H1 (cell line): ENCODE measurements around the gene CLIP3. TPM values are rescaled to one million over a fixed set of nuclear protein-coding genes. Genes with fewer than 3 reads are reported as not detected.

Experiments
- KDM1A ChIP-seq: fragments of 200-600, 300-600 bp; sonication (generic); IDR thresholded peaks from 2 replicates; pipeline ENCODE4 v1.7.1; 2016; ENCODE audit warnings: mild to moderate bottlenecking, low read length, borderline replicate concordance
- POLR2A ChIP-seq, 2 experiments: IDR thresholded peaks; 1 replicate in 1 of 2; 2 replicates in 1 of 2; pipeline ENCODE4 v1.6.1; 2011; ENCODE audit warnings: low read depth in 2 of 2, low read length in 2 of 2, mild to moderate bottlenecking in 2 of 2; ENCODE audit errors: control extremely low read depth in 1 of 2
- RBBP5 ChIP-seq: IDR thresholded peaks from 2 replicates; pipeline ENCODE4 v1.7.1; 2012; ENCODE audit warnings: low read depth, mild to moderate bottlenecking, inconsistent platforms, low read length, moderate library complexity, borderline replicate concordance
- polyA plus RNA-seq, 7 experiments: library from polyadenylated mRNA; depleted of rRNA in 3 of 7; stranded (reverse) in 5 of 7; unstranded in 2 of 7; fragments of >200 nt in 5 of 7; fragments of 200-250 nt in 2 of 7; gene quantifications; 1 replicate in 5 of 7; 2 replicates in 1 of 7; 4 replicates in 1 of 7; pipeline versions ENCODE4 v1.2.1 to v1.2.3, GENCODE V29; 2011 to 2013; ENCODE audit warnings: missing spikeins in 2 of 7, mixed read lengths in 2 of 7
- total RNA-seq: library from RNA; stranded (reverse); fragmentation: NEBNext Ultra II Directional; extraction: Animal tissue kit (Norgen Biotek cat#: 25700); gene quantifications from 2 replicates; pipeline ENCODE4 v1.2.1, GENCODE V29; 2021
- TF ChIP-seq, protein P1 (sequence below): fragments of 300-600 bp; sonication (generic); IDR thresholded peaks from 2 replicates; pipeline ENCODE4 v1.7.1; 2012; ENCODE audit warnings: low read length, moderate library complexity, mild to moderate bottlenecking, inconsistent platforms; ENCODE audit not compliant: insufficient replicate concordance

CLIP3 gene
- total and polyA plus RNA-seq, 2 of the 8 experiments (the other 6 are each of a cell fraction or from before 2014, with no cell fraction given) = 5.9 to 21.7 TPM

- TF ChIP-seq, protein P1, sequence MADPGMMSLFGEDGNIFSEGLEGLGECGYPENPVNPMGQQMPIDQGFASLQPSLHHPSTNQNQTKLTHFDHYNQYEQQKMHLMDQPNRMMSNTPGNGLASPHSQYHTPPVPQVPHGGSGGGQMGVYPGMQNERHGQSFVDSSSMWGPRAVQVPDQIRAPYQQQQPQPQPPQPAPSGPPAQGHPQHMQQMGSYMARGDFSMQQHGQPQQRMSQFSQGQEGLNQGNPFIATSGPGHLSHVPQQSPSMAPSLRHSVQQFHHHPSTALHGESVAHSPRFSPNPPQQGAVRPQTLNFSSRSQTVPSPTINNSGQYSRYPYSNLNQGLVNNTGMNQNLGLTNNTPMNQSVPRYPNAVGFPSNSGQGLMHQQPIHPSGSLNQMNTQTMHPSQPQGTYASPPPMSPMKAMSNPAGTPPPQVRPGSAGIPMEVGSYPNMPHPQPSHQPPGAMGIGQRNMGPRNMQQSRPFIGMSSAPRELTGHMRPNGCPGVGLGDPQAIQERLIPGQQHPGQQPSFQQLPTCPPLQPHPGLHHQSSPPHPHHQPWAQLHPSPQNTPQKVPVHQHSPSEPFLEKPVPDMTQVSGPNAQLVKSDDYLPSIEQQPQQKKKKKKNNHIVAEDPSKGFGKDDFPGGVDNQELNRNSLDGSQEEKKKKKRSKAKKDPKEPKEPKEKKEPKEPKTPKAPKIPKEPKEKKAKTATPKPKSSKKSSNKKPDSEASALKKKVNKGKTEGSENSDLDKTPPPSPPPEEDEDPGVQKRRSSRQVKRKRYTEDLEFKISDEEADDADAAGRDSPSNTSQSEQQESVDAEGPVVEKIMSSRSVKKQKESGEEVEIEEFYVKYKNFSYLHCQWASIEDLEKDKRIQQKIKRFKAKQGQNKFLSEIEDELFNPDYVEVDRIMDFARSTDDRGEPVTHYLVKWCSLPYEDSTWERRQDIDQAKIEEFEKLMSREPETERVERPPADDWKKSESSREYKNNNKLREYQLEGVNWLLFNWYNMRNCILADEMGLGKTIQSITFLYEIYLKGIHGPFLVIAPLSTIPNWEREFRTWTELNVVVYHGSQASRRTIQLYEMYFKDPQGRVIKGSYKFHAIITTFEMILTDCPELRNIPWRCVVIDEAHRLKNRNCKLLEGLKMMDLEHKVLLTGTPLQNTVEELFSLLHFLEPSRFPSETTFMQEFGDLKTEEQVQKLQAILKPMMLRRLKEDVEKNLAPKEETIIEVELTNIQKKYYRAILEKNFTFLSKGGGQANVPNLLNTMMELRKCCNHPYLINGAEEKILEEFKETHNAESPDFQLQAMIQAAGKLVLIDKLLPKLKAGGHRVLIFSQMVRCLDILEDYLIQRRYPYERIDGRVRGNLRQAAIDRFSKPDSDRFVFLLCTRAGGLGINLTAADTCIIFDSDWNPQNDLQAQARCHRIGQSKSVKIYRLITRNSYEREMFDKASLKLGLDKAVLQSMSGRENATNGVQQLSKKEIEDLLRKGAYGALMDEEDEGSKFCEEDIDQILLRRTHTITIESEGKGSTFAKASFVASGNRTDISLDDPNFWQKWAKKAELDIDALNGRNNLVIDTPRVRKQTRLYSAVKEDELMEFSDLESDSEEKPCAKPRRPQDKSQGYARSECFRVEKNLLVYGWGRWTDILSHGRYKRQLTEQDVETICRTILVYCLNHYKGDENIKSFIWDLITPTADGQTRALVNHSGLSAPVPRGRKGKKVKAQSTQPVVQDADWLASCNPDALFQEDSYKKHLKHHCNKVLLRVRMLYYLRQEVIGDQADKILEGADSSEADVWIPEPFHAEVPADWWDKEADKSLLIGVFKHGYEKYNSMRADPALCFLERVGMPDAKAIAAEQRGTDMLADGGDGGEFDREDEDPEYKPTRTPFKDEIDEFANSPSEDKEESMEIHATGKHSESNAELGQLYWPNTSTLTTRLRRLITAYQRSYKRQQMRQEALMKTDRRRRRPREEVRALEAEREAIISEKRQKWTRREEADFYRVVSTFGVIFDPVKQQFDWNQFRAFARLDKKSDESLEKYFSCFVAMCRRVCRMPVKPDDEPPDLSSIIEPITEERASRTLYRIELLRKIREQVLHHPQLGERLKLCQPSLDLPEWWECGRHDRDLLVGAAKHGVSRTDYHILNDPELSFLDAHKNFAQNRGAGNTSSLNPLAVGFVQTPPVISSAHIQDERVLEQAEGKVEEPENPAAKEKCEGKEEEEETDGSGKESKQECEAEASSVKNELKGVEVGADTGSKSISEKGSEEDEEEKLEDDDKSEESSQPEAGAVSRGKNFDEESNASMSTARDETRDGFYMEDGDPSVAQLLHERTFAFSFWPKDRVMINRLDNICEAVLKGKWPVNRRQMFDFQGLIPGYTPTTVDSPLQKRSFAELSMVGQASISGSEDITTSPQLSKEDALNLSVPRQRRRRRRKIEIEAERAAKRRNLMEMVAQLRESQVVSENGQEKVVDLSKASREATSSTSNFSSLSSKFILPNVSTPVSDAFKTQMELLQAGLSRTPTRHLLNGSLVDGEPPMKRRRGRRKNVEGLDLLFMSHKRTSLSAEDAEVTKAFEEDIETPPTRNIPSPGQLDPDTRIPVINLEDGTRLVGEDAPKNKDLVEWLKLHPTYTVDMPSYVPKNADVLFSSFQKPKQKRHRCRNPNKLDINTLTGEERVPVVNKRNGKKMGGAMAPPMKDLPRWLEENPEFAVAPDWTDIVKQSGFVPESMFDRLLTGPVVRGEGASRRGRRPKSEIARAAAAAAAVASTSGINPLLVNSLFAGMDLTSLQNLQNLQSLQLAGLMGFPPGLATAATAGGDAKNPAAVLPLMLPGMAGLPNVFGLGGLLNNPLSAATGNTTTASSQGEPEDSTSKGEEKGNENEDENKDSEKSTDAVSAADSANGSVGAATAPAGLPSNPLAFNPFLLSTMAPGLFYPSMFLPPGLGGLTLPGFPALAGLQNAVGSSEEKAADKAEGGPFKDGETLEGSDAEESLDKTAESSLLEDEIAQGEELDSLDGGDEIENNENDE = no peak
- TF ChIP-seq RBBP5 (no peak), KDM1A (no peak), POLR2A (IDR thresholded peaks at IDR 0.05; ENCODE audit: control extremely low read depth in 1 of 2, low read depth in 2 of 2, low read length in 2 of 2) (no peak)
- TF ChIP-seq, all 59 proteins: peak for 0
Observed at GRCh38 chr19:36043952-36044351, 11.3 kb upstream of the CLIP3 start (continued).
